Hepatocyte (in vitro differentiated cells): ENCODE data around the gene MAP4K1. TPM values are rescaled to one million over a fixed set of nuclear protein-coding genes. Genes with fewer than 3 reads are reported as not detected.

Experiments used
- DNase-seq: peaks from one replicate; pipeline ENCODE4 v3.0.0-alpha.2; 2016; ENCODE audit warnings: low spot score
- H2AFZ ChIP-seq: fragments of 200-600 bp; sonication (generic); 2 replicates; pipeline ENCODE4 v1.6.0; 2016; ENCODE audit warnings: antibody characterized with exemption, mild to moderate bottlenecking
- H3K27ac ChIP-seq: fragments of 200-600 bp; sonication (generic); 2 replicates; pipeline ENCODE4 v1.5.1; 2016; ENCODE audit warnings: mild to moderate bottlenecking
- H3K27me3 ChIP-seq: fragments of 200-600 bp; sonication (generic); 2 replicates; pipeline ENCODE4 v1.6.1; 2016
- H3K36me3 ChIP-seq: fragments of 200-600 bp; sonication (generic); replicated peaks from 2 replicates; pipeline ENCODE4 v1.5.1; 2016; ENCODE audit warnings: low read depth; ENCODE audit not compliant: insufficient read depth
- H3K4me1 ChIP-seq: fragments of 200-600 bp; sonication (generic); 2 replicates; pipeline ENCODE4 v1.5.1; 2016; ENCODE audit warnings: mild to moderate bottlenecking, moderate library complexity; ENCODE audit not compliant: insufficient read depth
- H3K4me2 ChIP-seq: fragments of 200-600 bp; sonication (generic); 2 replicates; pipeline ENCODE4 v1.6.0; 2016
- H3K4me3 ChIP-seq: fragments of 200-600 bp; sonication (generic); 2 replicates; pipeline ENCODE4 v1.5.1; 2016; ENCODE audit warnings: mild to moderate bottlenecking
- H3K79me2 ChIP-seq: fragments of 200-600 bp; sonication (generic); 2 replicates; pipeline ENCODE4 v1.6.0; 2017; ENCODE audit warnings: mild to moderate bottlenecking
- H3K9me2 ChIP-seq: fragments of 200-600 bp; sonication (generic); replicated peaks from 2 replicates; pipeline ENCODE4 v1.6.0; 2017; ENCODE audit warnings: mild to moderate bottlenecking; ENCODE audit not compliant: insufficient read depth
- H3K9me3 ChIP-seq: fragments of 200-600 bp; sonication (generic); 2 replicates; pipeline ENCODE4 v1.5.1; 2016; ENCODE audit warnings: low read depth, mild to moderate bottlenecking
- H4K20me1 ChIP-seq: fragments of 200-600 bp; sonication (generic); 2 replicates; pipeline ENCODE4 v1.6.0; 2016; ENCODE audit warnings: mild to moderate bottlenecking; ENCODE audit not compliant: insufficient read depth, poor library complexity, severe bottlenecking
- CTCF ChIP-seq: fragments of 200-600 bp; sonication (generic); IDR thresholded peaks from 2 replicates; pipeline ENCODE4 v1.5.1; 2016; ENCODE audit warnings: antibody characterized with exemption, mild to moderate bottlenecking; ENCODE audit not compliant: poor library complexity
- EZH2 ChIP-seq: fragments of 200-600 bp; sonication (generic); IDR thresholded peaks from 2 replicates; pipeline ENCODE4 v1.6.1; 2016; ENCODE audit warnings: antibody characterized with exemption, mild to moderate bottlenecking, borderline replicate concordance
- EZH2phosphoT487 ChIP-seq: fragments of 200-600 bp; sonication (generic); IDR thresholded peaks from one replicate; pipeline ENCODE4 v1.6.1; 2018; ENCODE audit warnings: antibody characterized with exemption, mild to moderate bottlenecking, low read depth, moderate library complexity; ENCODE audit not compliant: unreplicated experiment, severe bottlenecking
- WGBS: methylation state at CpG from one replicate; pipeline ENCODE4 v1.1.6; 2016; ENCODE audit warnings: low lambda C conversion rate; ENCODE audit errors: missing lambda C conversion rate; 5-methylcytosine and 5-hydroxymethylcytosine counted together
- polyA plus RNA-seq: library from polyadenylated mRNA; unstranded; fragments of >200 nt; fragmentation: Nextera tagmentation; extraction: Ambion mirVana; gene quantifications from 2 replicates; pipeline ENCODE4 v1.2.1, GENCODE V29; 2016
- total RNA-seq: library from RNA; depleted of rRNA; stranded (reverse); fragments of >200 nt; gene quantifications from 2 replicates; pipeline ENCODE4 v1.2.3, GENCODE V29; 2014

The MAP4K1 gene
- total and polyA plus RNA-seq, 2 experiments from 2014 or later, result 0.57 to 2.6 TPM

DNA sequence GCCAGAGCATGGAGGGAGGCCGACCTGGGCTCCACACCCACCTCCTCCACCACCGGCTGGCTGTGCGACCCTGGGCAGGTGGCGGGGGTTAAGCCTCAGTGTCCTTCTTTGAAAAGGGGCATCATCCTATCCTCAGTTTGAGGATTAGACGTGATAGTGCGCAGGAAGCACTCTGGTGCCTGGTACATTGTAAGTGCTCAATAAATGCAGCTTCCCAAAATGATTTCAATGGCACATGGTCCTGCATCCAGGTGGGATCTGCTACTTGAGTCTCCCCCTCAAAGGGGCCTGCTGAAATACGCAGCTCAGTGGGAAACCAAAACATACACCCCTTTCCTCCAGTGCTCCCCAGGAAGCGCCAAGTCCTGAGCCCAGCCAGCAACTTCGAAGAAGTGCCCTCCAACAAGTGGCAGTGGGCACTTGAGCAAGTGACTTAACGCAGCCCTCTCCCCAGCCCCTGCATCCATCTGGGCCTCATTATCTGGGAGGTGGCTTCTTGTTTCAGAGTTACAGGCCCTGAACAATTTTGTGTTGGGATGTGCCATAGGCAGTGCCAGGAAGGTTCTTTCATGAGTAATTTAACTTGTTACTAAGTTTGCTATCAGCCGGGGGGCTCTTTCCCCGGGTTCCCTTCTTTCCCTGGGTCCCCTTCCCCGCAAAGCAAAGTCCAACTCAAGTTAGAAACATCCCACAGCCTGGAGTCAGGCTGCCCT, 47.6 kb upstream of the MAP4K1 start:
- Histone ChIP-seq H3K4me2 (peak overlapping the region; percentile 53), H4K20me1 (peaks cover 26% of the 10 kb centered on the region), H3K36me3 (no peaks in the 10 kb centered on the region), H3K4me1 (peaks cover 94% of the 10 kb centered on the region), H3K9me2 (no peaks in the 10 kb centered on the region), H3K79me2 (peaks cover 97% of the 10 kb centered on the region), H3K27me3 (no peaks in the 10 kb centered on the region), H3K4me3 (no peak overlapping the region), H3K9me3 (no peaks in the 10 kb centered on the region), H3K27ac (peak overlapping the region; percentile 85), H2AFZ (no peak overlapping the region)
- DNase-seq, result no peak
- TF ChIP-seq EZH2, result no peak
- no peak for TF ChIP-seq EZH2phosphoT487
- no peak for TF ChIP-seq CTCF
- 74% methylated on average over 13 of the region's 13 CpGs for WGBS

DNA sequence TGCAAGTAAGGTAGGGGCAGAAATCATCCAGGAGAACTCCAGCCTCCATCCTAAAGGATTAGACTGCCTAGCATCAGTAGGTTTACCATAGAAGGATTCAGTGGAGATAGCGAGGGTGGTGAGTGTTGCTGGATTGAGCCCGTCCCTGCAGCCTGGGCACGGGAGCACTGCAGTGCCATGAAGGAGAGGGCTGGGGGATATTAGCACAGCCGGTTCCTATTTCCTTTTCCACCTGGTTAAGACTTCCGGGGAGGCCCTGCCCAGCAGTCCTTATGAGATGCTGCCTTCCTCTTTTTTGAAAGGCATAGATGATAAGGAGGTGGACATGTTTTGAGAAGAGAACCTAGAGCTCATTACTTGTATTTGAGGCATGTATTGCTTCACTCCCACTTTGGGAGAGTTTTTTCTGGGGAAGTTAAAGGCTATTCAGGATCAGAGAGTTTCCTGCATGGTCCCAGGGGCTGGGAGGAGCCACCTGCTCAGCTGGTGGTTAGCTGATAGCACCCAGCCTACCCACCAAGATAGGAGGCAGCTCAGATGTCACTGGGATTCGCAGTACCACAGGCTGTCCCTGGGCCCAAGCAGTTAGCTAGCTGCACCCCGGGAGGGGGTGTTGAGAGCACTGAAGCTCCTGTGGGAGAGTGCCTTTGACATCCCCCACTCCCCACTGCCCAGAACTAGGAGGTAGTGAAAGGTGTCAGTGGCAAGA, 46.9 kb upstream of the MAP4K1 start:
- peak overlapping the region; percentile 85 for H3K27ac ChIP-seq
- no peak overlapping the region for H3K4me3 ChIP-seq
- H3K9me3 ChIP-seq, result no peaks in the 10 kb centered on the region
- peaks cover 23% of the 10 kb centered on the region for H4K20me1 ChIP-seq
- H3K4me2 ChIP-seq, result peak overlapping the region; percentile 41
- TF ChIP-seq CTCF (no peak), EZH2 (no peak), EZH2phosphoT487 (no peak)
- no peaks in the 10 kb centered on the region for H3K27me3 ChIP-seq
- no peak overlapping the region for H2AFZ ChIP-seq
- peaks cover 93% of the 10 kb centered on the region for H3K4me1 ChIP-seq
- 49% methylated on average over 7 of the region's 7 CpGs for WGBS
- no peak for DNase-seq
- no peaks in the 10 kb centered on the region for H3K36me3 ChIP-seq
- peaks cover 97% of the 10 kb centered on the region for H3K79me2 ChIP-seq
- H3K9me2 ChIP-seq, result no peaks in the 10 kb centered on the region

DNA sequence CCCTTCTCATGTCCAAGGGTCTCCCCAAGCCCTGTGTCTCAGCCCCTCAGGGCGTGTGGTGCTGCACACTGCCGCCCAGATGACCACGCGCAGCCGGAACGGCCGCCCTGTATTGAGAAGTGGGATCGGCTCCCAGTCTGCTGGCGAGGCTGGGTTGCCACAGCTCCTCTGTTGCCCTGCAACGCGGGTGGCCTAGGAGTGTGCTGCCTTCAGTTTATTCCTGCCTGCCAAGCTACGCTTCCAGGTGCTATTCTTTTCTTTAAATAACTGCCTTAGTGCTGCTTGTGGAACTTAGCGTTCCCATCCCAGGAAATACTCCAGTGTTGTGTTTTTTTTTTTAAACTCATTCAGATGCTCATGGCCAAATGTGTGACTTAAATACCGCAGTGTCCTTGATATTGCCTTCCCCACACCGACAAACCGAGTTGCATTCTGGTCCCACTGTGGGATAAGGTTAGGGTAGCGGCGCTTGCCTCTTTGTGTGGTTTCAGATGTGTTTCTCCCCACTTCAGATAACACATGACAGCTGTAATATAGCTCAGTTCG, 46.3 kb upstream of the MAP4K1 start:
- Histone ChIP-seq H2AFZ (no peak overlapping the region), H3K4me1 (peaks cover 93% of the 10 kb centered on the region), H3K9me2 (no peaks in the 10 kb centered on the region), H3K4me3 (no peak overlapping the region), H3K27ac (peak overlapping the region; percentile 85), H3K36me3 (no peaks in the 10 kb centered on the region), H3K79me2 (peaks cover 97% of the 10 kb centered on the region), H3K9me3 (no peaks in the 10 kb centered on the region), H3K27me3 (no peaks in the 10 kb centered on the region), H3K4me2 (peak overlapping the region; percentile 41), H4K20me1 (peaks cover 23% of the 10 kb centered on the region)
- TF ChIP-seq CTCF (no peak), EZH2phosphoT487 (no peak), EZH2 (no peak)
- WGBS, result 83% methylated on average over 19 of the region's 19 CpGs
- DNase-seq, result no peak
